ENCODE data around the gene AHSG. TPM values are rescaled to one million over a fixed set of nuclear protein-coding genes. Genes with fewer than 3 reads are reported as not detected.

The AHSG gene
- total RNA-seq, 2 experiments from 2014 or later: not detected

- Mint-ChIP-seq H3K36me3 (ENCODE audit: low read depth) (no peaks in the 10 kb centered on the region), H3K4me3 (no peak overlapping the region), H3K9me3 (no peaks in the 10 kb centered on the region), H3K4me1 (ENCODE audit: low read depth) (no peaks in the 10 kb centered on the region), H3K27me3 (ENCODE audit: low read depth) (peaks cover 7% of the 10 kb centered on the region), H3K27ac (no peak overlapping the region)
- DNase-seq: no peak
- intact Hi-C loops (cut with micrococcal nuclease): no loop called here
- CTCF ChIA-PET: no interaction called here
Observed at GRCh38 chr3:186653080-186653707, 40.3 kb downstream of the AHSG start.

GRCh38 chr3:186653984-186654383 lies 41.1 kb downstream of the AHSG start:
- H3K4me1 Mint-ChIP-seq (ENCODE audit: low read depth): no peaks in the 10 kb centered on the region
- no peaks in the 10 kb centered on the region for H3K36me3 Mint-ChIP-seq (ENCODE audit: low read depth)
- no peaks in the 10 kb centered on the region for H3K9me3 Mint-ChIP-seq
- intact Hi-C loops (cut with micrococcal nuclease): no loop called here
- DNase-seq: no peak
- no peak overlapping the region for H3K27ac Mint-ChIP-seq
- CTCF ChIA-PET: no interaction called here
- H3K4me3 Mint-ChIP-seq: no peak overlapping the region
- H3K27me3 Mint-ChIP-seq (ENCODE audit: low read depth): peaks cover 8% of the 10 kb centered on the region

- Mint-ChIP-seq H3K4me3 (no peak overlapping the region), H3K9me3 (no peaks in the 10 kb centered on the region), H3K36me3 (ENCODE audit: low read depth) (no peaks in the 10 kb centered on the region), H3K27me3 (ENCODE audit: low read depth) (no peaks in the 10 kb centered on the region), H3K27ac (no peak overlapping the region), H3K4me1 (ENCODE audit: low read depth) (peaks cover 4% of the 10 kb centered on the region)
- CTCF ChIA-PET: no interaction called here
- intact Hi-C loops (cut with micrococcal nuclease): no loop called here
- DNase-seq: no peak
Observed at GRCh38 chr3:186663361-186664118, 50.7 kb downstream of the AHSG start.

- Mint-ChIP-seq H3K36me3 (ENCODE audit: low read depth) (no peaks in the 10 kb centered on the region), H3K27ac (no peak overlapping the region)
- CTCF ChIA-PET: no interaction called here
Observed at GRCh38 chr3:186664119-186664495, 51.2 kb downstream of the AHSG start.

GRCh38 chr3:186664506-186664905 lies 51.6 kb downstream of the AHSG start:
- Mint-ChIP-seq H3K9me3 (no peaks in the 10 kb centered on the region), H3K27ac (no peak overlapping the region), H3K4me3 (no peak overlapping the region), H3K4me1 (ENCODE audit: low read depth) (peaks cover 9% of the 10 kb centered on the region), H3K27me3 (ENCODE audit: low read depth) (no peaks in the 10 kb centered on the region), H3K36me3 (ENCODE audit: low read depth) (no peaks in the 10 kb centered on the region)
- DNase-seq: no peak
- intact Hi-C loops (cut with micrococcal nuclease): no loop called here
- CTCF ChIA-PET: no interaction called here

More at GRCh38 chr3:186664119-186664495, 51.2 kb downstream of the AHSG start:
- no peak for DNase-seq
- no peaks in the 10 kb centered on the region for H3K27me3 Mint-ChIP-seq (ENCODE audit: low read depth)
- intact Hi-C loops (cut with micrococcal nuclease): no loop called here
- no peaks in the 10 kb centered on the region for H3K9me3 Mint-ChIP-seq
- H3K4me1 Mint-ChIP-seq (ENCODE audit: low read depth): peaks cover 5% of the 10 kb centered on the region
- no peak overlapping the region for H3K4me3 Mint-ChIP-seq

- H3K4me3 Mint-ChIP-seq: no peak within 1 kb of the TSS
- H3K27me3 Mint-ChIP-seq (ENCODE audit: low read depth): no peaks in the 10 kb centered on the region
- CTCF ChIA-PET: interaction anchor here (0.9 kb wide), 1 partner anchor 49 kb away, joined by 3 read pairs; no protein-coding TSS in a partner anchor
- no peak for DNase-seq
- no peaks in the 10 kb centered on the region for H3K9me3 Mint-ChIP-seq
- intact Hi-C loops (cut with micrococcal nuclease): no loop called here
- peaks cover 16% of the 10 kb centered on the region for H3K4me1 Mint-ChIP-seq (ENCODE audit: low read depth)
- H3K27ac Mint-ChIP-seq: no peak within 1 kb of the TSS
- H3K36me3 Mint-ChIP-seq (ENCODE audit: low read depth): no peaks in the 10 kb centered on the region
Observed at GRCh38 chr3:186665625-186666188, 52.8 kb downstream of the AHSG start, which contains the start of gene HRG. HRG (plus strand) TSS chr3:186666014; CDS start chr3:186666032, 18 bp downstream.

GRCh38 chr3:186668426-186668825 lies 55.6 kb downstream of the AHSG start:
- peaks cover 16% of the 10 kb centered on the region for H3K4me1 Mint-ChIP-seq (ENCODE audit: low read depth)
- CTCF ChIA-PET: no interaction called here
- intact Hi-C loops (cut with micrococcal nuclease): no loop called here

GRCh38 chr3:186669378-186670084 lies 56.7 kb downstream of the AHSG start:
- Mint-ChIP-seq H3K36me3 (ENCODE audit: low read depth) (no peaks in the 10 kb centered on the region), H3K27me3 (ENCODE audit: low read depth) (peaks cover 9% of the 10 kb centered on the region), H3K4me1 (ENCODE audit: low read depth) (peaks cover 16% of the 10 kb centered on the region), H3K4me3 (no peak overlapping the region), H3K9me3 (no peaks in the 10 kb centered on the region), H3K27ac (peak overlapping the region; percentile 54)
- peak; percentile 27 for DNase-seq
- CTCF ChIA-PET: no interaction called here
- intact Hi-C loops (cut with micrococcal nuclease): no loop called here

More at GRCh38 chr3:186668426-186668825, 55.6 kb downstream of the AHSG start:
- no peak for DNase-seq
- Mint-ChIP-seq H3K9me3 (no peaks in the 10 kb centered on the region), H3K36me3 (ENCODE audit: low read depth) (no peaks in the 10 kb centered on the region), H3K4me3 (no peak overlapping the region), H3K27ac (no peak overlapping the region), H3K27me3 (ENCODE audit: low read depth) (peaks cover 3% of the 10 kb centered on the region)

GRCh38 chr3:186670155-186670554 lies 57.3 kb downstream of the AHSG start:
- no peaks in the 10 kb centered on the region for H3K9me3 Mint-ChIP-seq
- H3K27me3 Mint-ChIP-seq (ENCODE audit: low read depth): peaks cover 10% of the 10 kb centered on the region
- H3K36me3 Mint-ChIP-seq (ENCODE audit: low read depth): no peaks in the 10 kb centered on the region
- peaks cover 16% of the 10 kb centered on the region for H3K4me1 Mint-ChIP-seq (ENCODE audit: low read depth)
- DNase-seq: no peak
- no peak overlapping the region for H3K4me3 Mint-ChIP-seq
- CTCF ChIA-PET: no interaction called here
- intact Hi-C loops (cut with micrococcal nuclease): no loop called here
- H3K27ac Mint-ChIP-seq: no peak overlapping the region

Other genes with a start within 250 kb of the AHSG start
- gene CRYGS, start 68.7 kb upstream of the AHSG start, total RNA-seq: 1 to 10 TPM; 1.5 to 1.8 TPM
- 10 to 100 TPM in 1 of 2 experiments, 1 to 10 TPM in 1; 9.0 to 10.7 TPM for gene TBCCD1, start 45.7 kb upstream of the AHSG start, total RNA-seq
- 10 to 100 TPM; 30.0 to 30.5 TPM for gene DNAJB11, start 42.3 kb upstream of the AHSG start, total RNA-seq
- not detected for gene FETUB, start 27.3 kb downstream of the AHSG start, total RNA-seq
- not detected for gene HRG, start 53.0 kb downstream of the AHSG start, total RNA-seq
- not detected for gene KNG1, start 104.3 kb downstream of the AHSG start, total RNA-seq
- 100 to 1,000 TPM; 445 to 469 TPM for gene EIF4A2, start 170.5 kb downstream of the AHSG start, total RNA-seq
- 100 to 1,000 TPM; 135 to 136 TPM for gene RFC4, start 193.4 kb downstream of the AHSG start, total RNA-seq
- gene ADIPOQ, start 229.7 kb downstream of the AHSG start, total RNA-seq: not detected

Data from activated naive CD4-positive, alpha-beta T cell treated with anti-CD3 and anti-CD28 coated beads for 36 hours (primary cell).